ENCODE results near the gene APEX2.
"Not testable (repeated sequence)": the region's sequence is repeated elsewhere in the genome, so short reads cannot be mapped to it uniquely, and the experiment has no call there.

APEX2 gene

DNA sequence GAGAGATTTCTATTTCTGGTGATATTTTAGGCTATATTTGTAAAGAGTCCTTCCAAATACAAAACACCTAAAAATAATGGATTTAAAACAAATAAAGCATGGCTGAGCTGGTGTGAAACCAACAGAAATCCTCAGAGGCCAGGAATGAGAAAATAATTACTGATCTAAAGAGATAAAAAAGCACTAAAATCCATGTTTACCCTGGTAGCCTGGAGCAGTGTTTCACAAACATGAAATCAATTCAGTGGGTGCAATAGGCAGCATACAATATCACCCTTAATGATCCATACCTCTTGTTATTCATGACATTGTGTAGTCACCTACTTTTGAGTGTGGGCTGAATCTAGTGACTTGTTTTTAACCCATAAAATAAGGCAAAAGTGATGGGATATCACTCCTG lies 20.7 kb upstream of the APEX2 start:
- no peak for TF ChIP-seq EZH2phosphoT487 (conservative IDR thresholded peaks at IDR 0.05; ENCODE audit: low read length)
- no peak for TF ChIP-seq CTCF (IDR thresholded peaks at IDR 0.05; ENCODE audit: insufficient read depth, low read length, poor library complexity, severe bottlenecking)
- no peak overlapping the region for H3K9ac ChIP-seq (ENCODE audit: low read length)
- no peaks in the 10 kb centered on the region for H3K9me3 ChIP-seq (ENCODE audit: insufficient read depth, low read length)
- no peak overlapping the region for H3K4me2 ChIP-seq (ENCODE audit: low read depth, low read length, poor library complexity, severe bottlenecking)
- no peak overlapping the region for H3K4me3 ChIP-seq (ENCODE audit: insufficient read depth, low read length, poor library complexity, severe bottlenecking)
- H3K27me3 ChIP-seq (ENCODE audit: low read length), result no peaks in the 10 kb centered on the region
- no peak overlapping the region for H2AFZ ChIP-seq (ENCODE audit: low read depth, low read length, severe bottlenecking)
- no peak overlapping the region for H3K27ac ChIP-seq (ENCODE audit: low read depth, low read length)
- no peaks in the 10 kb centered on the region for H3K36me3 ChIP-seq (ENCODE audit: low read length)
- H3K79me2 ChIP-seq (ENCODE audit: insufficient read depth, low read length), result no peaks in the 10 kb centered on the region
- H3K9me2 ChIP-seq (replicated peaks; ENCODE audit: insufficient read depth, low read length), result no peaks in the 10 kb centered on the region
- no peaks in the 10 kb centered on the region for H4K20me1 ChIP-seq (ENCODE audit: low read depth, low read length)
- no peaks in the 10 kb centered on the region for H3F3A ChIP-seq (ENCODE audit: insufficient read depth)

DNA sequence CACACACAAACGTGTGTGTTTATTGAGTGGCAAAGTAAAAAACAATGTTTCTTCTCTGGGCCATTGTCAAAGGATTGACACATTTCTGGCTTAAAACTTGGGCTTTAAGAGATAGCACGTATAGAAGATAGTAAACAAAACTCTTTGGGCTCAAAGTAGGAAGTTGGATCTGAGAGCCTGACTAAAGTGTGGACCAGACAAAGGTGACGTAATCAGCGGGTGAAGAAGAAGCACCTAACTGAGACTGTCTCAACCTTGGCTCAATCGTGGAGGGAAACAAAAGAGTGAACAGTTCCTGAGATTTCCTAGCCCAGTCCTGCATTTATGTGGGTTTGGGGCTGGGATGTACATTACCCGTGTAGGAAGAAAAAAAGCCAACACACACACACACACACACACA lies 19.8 kb upstream of the APEX2 start:
- TF ChIP-seq EZH2phosphoT487 (conservative IDR thresholded peaks at IDR 0.05; ENCODE audit: low read length), result no peak
- TF ChIP-seq CTCF (IDR thresholded peaks at IDR 0.05; ENCODE audit: insufficient read depth, low read length, poor library complexity, severe bottlenecking), result no peak
- no peaks in the 10 kb centered on the region for H4K20me1 ChIP-seq (ENCODE audit: low read depth, low read length)
- no peak overlapping the region for H2AFZ ChIP-seq (ENCODE audit: low read depth, low read length, severe bottlenecking)
- H3K9me3 ChIP-seq (ENCODE audit: insufficient read depth, low read length), result no peaks in the 10 kb centered on the region
- no peak overlapping the region for H3K4me2 ChIP-seq (ENCODE audit: low read depth, low read length, poor library complexity, severe bottlenecking)
- no peak overlapping the region for H3K27ac ChIP-seq (ENCODE audit: low read depth, low read length)
- H3K79me2 ChIP-seq (ENCODE audit: insufficient read depth, low read length), result no peaks in the 10 kb centered on the region
- no peaks in the 10 kb centered on the region for H3F3A ChIP-seq (ENCODE audit: insufficient read depth)
- H3K36me3 ChIP-seq (ENCODE audit: low read length), result no peaks in the 10 kb centered on the region
- no peaks in the 10 kb centered on the region for H3K9me2 ChIP-seq (replicated peaks; ENCODE audit: insufficient read depth, low read length)
- no peaks in the 10 kb centered on the region for H3K27me3 ChIP-seq (ENCODE audit: low read length)
- no peak overlapping the region for H3K4me3 ChIP-seq (ENCODE audit: insufficient read depth, low read length, poor library complexity, severe bottlenecking)
- no peak overlapping the region for H3K9ac ChIP-seq (ENCODE audit: low read length)

DNA sequence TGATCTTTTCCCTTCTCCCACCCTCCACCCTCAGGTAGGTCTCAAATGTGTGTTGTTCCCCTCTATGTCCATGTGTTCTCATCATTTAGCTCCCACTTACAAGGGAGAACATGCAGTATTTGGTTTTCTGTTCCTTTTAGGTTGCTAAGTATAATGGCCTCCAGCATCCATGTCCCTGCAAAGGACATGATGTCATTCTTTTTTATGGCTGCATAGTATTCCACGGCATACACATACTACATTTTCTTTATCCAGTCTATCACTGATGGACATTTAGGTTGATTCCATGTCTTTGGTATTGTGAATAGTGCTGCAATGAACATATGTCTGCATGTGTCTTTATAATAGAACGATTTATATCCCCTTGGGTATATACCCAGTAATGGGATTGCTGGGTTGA lies 16.9 kb upstream of the APEX2 start:
- not testable (repeated sequence) for H2AFZ ChIP-seq (ENCODE audit: low read depth, low read length, severe bottlenecking); H4K20me1 ChIP-seq (ENCODE audit: low read depth, low read length); H3K4me3 ChIP-seq (ENCODE audit: insufficient read depth, low read length, poor library complexity, severe bottlenecking); H3K9me2 ChIP-seq (replicated peaks; ENCODE audit: insufficient read depth, low read length); H3F3A ChIP-seq (ENCODE audit: insufficient read depth); H3K9ac ChIP-seq (ENCODE audit: low read length); H3K36me3 ChIP-seq (ENCODE audit: low read length); H3K79me2 ChIP-seq (ENCODE audit: insufficient read depth, low read length); H3K4me2 ChIP-seq (ENCODE audit: low read depth, low read length, poor library complexity, severe bottlenecking); H3K9me3 ChIP-seq (ENCODE audit: insufficient read depth, low read length); H3K27ac ChIP-seq (ENCODE audit: low read depth, low read length); H3K27me3 ChIP-seq (ENCODE audit: low read length)

DNA sequence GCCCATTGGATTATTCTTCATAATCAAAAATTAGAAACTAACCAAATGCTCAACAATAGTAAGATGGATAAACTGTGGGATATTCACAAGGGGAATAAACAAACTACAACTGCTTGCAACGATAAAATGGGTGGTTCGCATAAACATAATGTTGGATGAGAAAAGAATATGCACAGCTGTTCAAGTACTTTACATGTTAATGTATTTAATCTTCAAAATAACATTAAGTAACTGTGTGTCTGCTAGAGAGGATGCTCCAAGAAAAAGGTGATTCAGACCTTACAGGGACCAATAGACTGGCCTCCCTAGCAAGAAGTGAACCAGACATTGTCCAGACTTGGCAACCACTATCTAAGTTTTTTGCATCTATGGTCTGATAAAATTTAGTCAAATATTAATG lies 8.5 kb upstream of the APEX2 start:
- Histone ChIP-seq H4K20me1 (ENCODE audit: low read depth, low read length) (no peaks in the 10 kb centered on the region), H3K4me3 (ENCODE audit: insufficient read depth, low read length, poor library complexity, severe bottlenecking) (no peak overlapping the region), H3F3A (ENCODE audit: insufficient read depth) (no peaks in the 10 kb centered on the region), H3K4me2 (ENCODE audit: low read depth, low read length, poor library complexity, severe bottlenecking) (no peak overlapping the region), H3K9me2 (replicated peaks; ENCODE audit: insufficient read depth, low read length) (no peaks in the 10 kb centered on the region), H3K79me2 (ENCODE audit: insufficient read depth, low read length) (no peaks in the 10 kb centered on the region), H3K36me3 (ENCODE audit: low read length) (no peaks in the 10 kb centered on the region), H3K9me3 (ENCODE audit: insufficient read depth, low read length) (no peaks in the 10 kb centered on the region), H2AFZ (ENCODE audit: low read depth, low read length, severe bottlenecking) (no peak overlapping the region), H3K27me3 (ENCODE audit: low read length) (no peaks in the 10 kb centered on the region), H3K27ac (ENCODE audit: low read depth, low read length) (no peak overlapping the region), H3K9ac (ENCODE audit: low read length) (no peak overlapping the region)
- TF ChIP-seq CTCF (IDR thresholded peaks at IDR 0.05; ENCODE audit: insufficient read depth, low read length, poor library complexity, severe bottlenecking) (no peak), EZH2phosphoT487 (conservative IDR thresholded peaks at IDR 0.05; ENCODE audit: low read length) (no peak)
